ENCODE results near the gene PHF19.

The PHF19 gene

DNA sequence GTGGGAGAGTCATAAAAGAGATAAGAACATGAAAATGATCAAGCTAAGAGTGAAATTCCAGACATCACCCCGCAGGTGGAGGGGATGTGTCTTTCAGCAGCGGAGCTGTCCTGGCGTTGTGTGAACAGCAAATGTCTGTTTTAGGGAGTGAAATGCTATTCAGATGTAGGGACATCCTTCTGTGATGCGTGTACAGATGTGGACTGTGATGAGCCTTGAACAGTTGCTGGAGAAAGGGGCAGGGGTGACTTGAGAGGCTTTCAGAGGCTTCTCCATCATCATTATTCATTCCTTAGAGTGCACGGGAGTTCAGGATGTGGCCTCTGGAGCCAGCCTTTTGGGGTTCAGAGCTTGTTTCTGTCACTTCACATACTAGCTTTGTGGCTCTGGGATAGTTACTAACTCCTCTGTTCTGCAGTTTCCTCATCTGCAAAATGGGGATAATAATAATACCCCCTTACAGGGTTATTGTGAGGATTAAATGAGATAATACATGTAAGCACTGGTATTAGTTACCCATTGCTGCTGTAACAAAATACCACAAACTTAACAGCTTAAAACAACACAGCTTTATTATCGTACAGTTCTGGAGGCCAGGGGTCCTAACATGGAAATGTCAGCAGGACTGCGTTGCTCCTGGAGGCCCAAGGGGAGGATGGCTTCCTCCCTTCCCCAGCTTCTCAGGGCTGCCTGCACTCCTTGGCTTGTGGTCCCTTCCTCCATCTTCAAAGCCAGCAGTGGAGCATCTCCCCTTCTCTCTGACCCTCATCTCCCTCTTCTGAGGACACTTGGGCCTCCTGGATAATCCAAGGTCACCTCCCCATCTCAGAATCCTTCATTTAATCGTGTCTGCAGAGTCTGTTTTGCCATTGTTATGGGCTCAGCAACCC, 40.2 kb upstream of the PHF19 start:
- TF ChIP-seq, protein P1, sequence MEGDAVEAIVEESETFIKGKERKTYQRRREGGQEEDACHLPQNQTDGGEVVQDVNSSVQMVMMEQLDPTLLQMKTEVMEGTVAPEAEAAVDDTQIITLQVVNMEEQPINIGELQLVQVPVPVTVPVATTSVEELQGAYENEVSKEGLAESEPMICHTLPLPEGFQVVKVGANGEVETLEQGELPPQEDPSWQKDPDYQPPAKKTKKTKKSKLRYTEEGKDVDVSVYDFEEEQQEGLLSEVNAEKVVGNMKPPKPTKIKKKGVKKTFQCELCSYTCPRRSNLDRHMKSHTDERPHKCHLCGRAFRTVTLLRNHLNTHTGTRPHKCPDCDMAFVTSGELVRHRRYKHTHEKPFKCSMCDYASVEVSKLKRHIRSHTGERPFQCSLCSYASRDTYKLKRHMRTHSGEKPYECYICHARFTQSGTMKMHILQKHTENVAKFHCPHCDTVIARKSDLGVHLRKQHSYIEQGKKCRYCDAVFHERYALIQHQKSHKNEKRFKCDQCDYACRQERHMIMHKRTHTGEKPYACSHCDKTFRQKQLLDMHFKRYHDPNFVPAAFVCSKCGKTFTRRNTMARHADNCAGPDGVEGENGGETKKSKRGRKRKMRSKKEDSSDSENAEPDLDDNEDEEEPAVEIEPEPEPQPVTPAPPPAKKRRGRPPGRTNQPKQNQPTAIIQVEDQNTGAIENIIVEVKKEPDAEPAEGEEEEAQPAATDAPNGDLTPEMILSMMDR (IDR thresholded peaks at IDR 0.05): no peak
- no peak for DNase-seq (ENCODE audit: low spot score)
- H3K4me3 ChIP-seq: no peak overlapping the region
- peak overlapping the region; percentile 86 to 87 for H3K27ac ChIP-seq

- Histone ChIP-seq H3K27ac (peak overlapping the region; percentile 86 to 87), H3K4me3 (no peak overlapping the region)
- TF ChIP-seq, protein P1 (IDR thresholded peaks at IDR 0.05): no peak
- DNase-seq (ENCODE audit: low spot score): peak; percentile 93
Observed at GRCh38 chr9:120916588-120916987, 39.6 kb upstream of the PHF19 start.

DNA sequence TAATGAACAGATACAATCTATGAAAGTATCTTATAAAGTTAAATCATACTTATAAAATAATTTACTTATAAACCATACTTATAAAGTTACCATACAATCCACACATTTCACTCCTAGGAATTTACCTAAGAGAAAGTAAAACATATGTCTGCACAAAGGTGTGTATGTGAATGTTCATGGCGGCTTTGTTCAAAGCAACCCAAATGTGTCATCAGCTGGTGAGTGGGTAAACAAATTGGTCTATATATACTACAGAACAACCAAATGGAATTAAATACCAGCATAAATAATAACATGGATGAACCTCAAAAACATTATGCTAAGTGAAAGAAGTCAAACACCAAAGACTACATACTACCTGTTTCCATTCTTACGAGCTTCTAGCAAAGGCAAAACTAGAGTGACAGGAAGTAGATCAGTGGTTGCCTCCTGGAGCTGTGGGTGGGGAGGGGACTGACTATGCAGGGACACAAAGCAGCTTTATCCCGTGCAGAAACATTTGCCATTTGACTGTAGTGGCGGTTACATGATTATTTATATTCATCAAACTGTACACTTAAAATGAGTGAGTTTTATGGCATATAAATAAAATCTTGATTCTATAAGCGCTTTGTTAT, 39.0 kb upstream of the PHF19 start:
- no peak overlapping the region for H3K4me3 ChIP-seq
- TF ChIP-seq, protein P1 (IDR thresholded peaks at IDR 0.05): no peak
- H3K27ac ChIP-seq: peak overlapping the region; percentile 86 to 87
- DNase-seq (ENCODE audit: low spot score): no peak

- Histone ChIP-seq H3K27ac (peak overlapping the region; percentile 86 to 87), H3K4me3 (no peak overlapping the region)
- TF ChIP-seq, protein P1 (IDR thresholded peaks at IDR 0.05): no peak
- DNase-seq (ENCODE audit: low spot score): no peak
Observed at GRCh38 chr9:120914953-120915352, 38.0 kb upstream of the PHF19 start.

GRCh38 chr9:120914396-120914795, 37.4 kb upstream of the PHF19 start:
- DNase-seq (ENCODE audit: low spot score): no peak
- Histone ChIP-seq H3K4me3 (no peak overlapping the region), H3K27ac (peak overlapping the region; percentile 86 to 87)
- TF ChIP-seq, protein P1 (IDR thresholded peaks at IDR 0.05): no peak

- H3K27ac ChIP-seq: peak overlapping the region; percentile 86 to 87
- TF ChIP-seq, protein P1 (IDR thresholded peaks at IDR 0.05): no peak
- no peak overlapping the region for H3K4me3 ChIP-seq
- DNase-seq (ENCODE audit: low spot score): no peak
Observed at GRCh38 chr9:120913647-120914264, 36.8 kb upstream of the PHF19 start.

Measured in coronary artery (tissue), 2 donors.